Prostate gland (tissue), 2 donors: ENCODE results near the gene TYMS. TPM values are rescaled to one million over a fixed set of nuclear protein-coding genes. Genes with fewer than 3 reads are reported as not detected.

Source experiments
- DNase-seq: peaks from one replicate; pipeline ENCODE4 v3.0.0-alpha.2; 2019; ENCODE audit warnings: low spot score
- H3K27ac ChIP-seq, 2 donors: fragments of 200-600 bp; sonication (generic); 2 replicates each; pipeline ENCODE4 v1.5.1; 2017 to 2019
- H3K27me3 ChIP-seq: fragments of 200-600 bp; sonication (generic); replicated peaks from 2 replicates; pipeline ENCODE4 v1.5.1; 2019; ENCODE audit not compliant: insufficient read depth
- H3K36me3 ChIP-seq, 2 donors: fragments of 200-600 bp; sonication (generic); 1 replicate in 1 of 2; 2 replicates in 1 of 2; pipeline versions ENCODE4 v1.5.1 to v1.8.1; 2017 to 2019
- H3K4me1 ChIP-seq: fragments of 200-600 bp; sonication (generic); replicated peaks from 2 replicates; pipeline ENCODE4 v1.5.1; 2019
- H3K4me3 ChIP-seq, 2 donors: fragments of 200-600 bp; sonication (generic); 2 replicates each; pipeline ENCODE4 v1.5.1; 2017 to 2019
- H3K9me3 ChIP-seq: fragments of 200-600 bp; sonication (generic); 2 replicates; pipeline ENCODE4 v1.5.1; 2017
- POLR2A ChIP-seq: fragments of 450-650 bp; IDR thresholded peaks from one replicate; pipeline ENCODE4 v1.6.1; 2016; ENCODE audit warnings: antibody characterized with exemption, mild to moderate bottlenecking
- POLR2AphosphoS5 ChIP-seq: sonication (generic); formaldehyde crosslinking; IDR thresholded peaks from one replicate; pipeline ENCODE4 v1.6.1; 2017; ENCODE audit warnings: antibody characterized with exemption
- WGBS: methylation state at CpG from one replicate; pipeline ENCODE4 v1.1.5; 2018; 5-methylcytosine and 5-hydroxymethylcytosine counted together
- intact Hi-C: fragments of 100-400 bp; cut with DNase I; formaldehyde crosslinking; loops from one replicate; pipeline ENCODE4 v1.14.2; 2022
- total RNA-seq, 2 donors: library from RNA; depleted of rRNA; stranded (reverse); fragments of >200 nt; gene quantifications; one replicate each; pipeline ENCODE4 v1.1.0, GENCODE V29; 2016
- TF ChIP-seq, protein P1 (sequence below), 4 experiments: fragments of 200-600 bp in 2 of 4; fragments of 450-650 bp in 2 of 4; sonication (generic) in 2 of 4; IDR thresholded peaks; 1 replicate in 3 of 4; 2 replicates in 1 of 4; pipeline ENCODE4 v1.5.1; 2016 to 2019; ENCODE audit warnings: antibody characterized with exemption in 4 of 4, mild to moderate bottlenecking in 2 of 4, moderate library complexity in 2 of 4

The TYMS gene
- total RNA-seq, 2 donors from 2014 or later: 8.2 to 9.6 TPM

DNA sequence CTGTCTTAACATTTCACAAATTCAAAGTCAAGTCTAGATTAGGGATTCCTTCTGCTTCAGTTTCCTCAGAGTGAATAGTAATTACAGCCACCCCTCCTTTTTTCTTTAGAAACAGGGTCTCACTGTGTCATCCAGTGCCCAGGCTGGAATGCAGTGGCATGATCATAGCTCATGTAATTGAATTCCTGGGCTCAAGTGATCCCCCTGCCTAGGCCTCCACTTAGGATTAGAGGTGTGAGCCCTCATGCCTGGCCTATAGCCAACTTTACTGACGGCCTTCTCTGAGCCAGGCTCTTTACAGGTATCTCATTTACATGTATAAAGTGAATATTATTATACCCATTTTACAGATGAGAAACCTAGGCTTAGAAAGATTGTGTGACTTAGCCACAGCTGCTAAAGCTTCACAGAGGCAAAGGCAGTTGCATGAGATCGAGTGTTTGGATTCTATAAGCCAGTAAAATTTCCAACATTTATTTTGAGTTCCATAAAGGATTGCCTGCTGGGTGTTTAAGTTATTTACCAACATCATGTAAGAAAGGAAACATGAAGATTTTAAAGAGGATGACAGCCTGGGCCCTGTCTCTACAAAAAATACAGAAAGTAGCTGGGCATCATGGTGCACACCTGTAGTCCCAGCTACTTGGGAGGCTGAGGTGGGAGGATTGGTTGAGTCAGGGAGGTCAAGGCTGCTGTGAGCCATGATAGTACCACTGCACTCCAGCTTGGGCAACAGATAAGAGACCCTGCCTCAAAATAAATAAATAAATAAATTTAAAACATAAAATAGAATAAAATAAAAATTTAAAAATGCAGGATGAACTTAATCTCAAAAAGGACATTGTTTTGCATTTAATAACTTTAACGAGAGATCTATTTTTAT, 53.2 kb downstream of the TYMS start:
- Histone ChIP-seq H3K27me3 (no peaks in the 10 kb centered on the region), H3K4me1 (peaks cover 3% of the 10 kb centered on the region), H3K27ac (peak overlapping the region in 1 of 2 donors; percentile 83), H3K4me3 (peak overlapping the region; percentile 49 to 64), H3K9me3 (no peaks in the 10 kb centered on the region), H3K36me3 (no peaks in the 10 kb centered on the region)
- DNase-seq: no peak
- intact Hi-C loops: loop anchor here (5.0 kb wide), 1 partner anchor 53 kb away; the partner anchor contains the start of gene TYMS
- 66% methylated on average over 3 of the region's 3 CpGs for WGBS
- TF ChIP-seq POLR2AphosphoS5 (no peak), POLR2A (no peak)
- TF ChIP-seq, protein P1, sequence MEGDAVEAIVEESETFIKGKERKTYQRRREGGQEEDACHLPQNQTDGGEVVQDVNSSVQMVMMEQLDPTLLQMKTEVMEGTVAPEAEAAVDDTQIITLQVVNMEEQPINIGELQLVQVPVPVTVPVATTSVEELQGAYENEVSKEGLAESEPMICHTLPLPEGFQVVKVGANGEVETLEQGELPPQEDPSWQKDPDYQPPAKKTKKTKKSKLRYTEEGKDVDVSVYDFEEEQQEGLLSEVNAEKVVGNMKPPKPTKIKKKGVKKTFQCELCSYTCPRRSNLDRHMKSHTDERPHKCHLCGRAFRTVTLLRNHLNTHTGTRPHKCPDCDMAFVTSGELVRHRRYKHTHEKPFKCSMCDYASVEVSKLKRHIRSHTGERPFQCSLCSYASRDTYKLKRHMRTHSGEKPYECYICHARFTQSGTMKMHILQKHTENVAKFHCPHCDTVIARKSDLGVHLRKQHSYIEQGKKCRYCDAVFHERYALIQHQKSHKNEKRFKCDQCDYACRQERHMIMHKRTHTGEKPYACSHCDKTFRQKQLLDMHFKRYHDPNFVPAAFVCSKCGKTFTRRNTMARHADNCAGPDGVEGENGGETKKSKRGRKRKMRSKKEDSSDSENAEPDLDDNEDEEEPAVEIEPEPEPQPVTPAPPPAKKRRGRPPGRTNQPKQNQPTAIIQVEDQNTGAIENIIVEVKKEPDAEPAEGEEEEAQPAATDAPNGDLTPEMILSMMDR (IDR thresholded peaks at IDR 0.05): no peak

DNA sequence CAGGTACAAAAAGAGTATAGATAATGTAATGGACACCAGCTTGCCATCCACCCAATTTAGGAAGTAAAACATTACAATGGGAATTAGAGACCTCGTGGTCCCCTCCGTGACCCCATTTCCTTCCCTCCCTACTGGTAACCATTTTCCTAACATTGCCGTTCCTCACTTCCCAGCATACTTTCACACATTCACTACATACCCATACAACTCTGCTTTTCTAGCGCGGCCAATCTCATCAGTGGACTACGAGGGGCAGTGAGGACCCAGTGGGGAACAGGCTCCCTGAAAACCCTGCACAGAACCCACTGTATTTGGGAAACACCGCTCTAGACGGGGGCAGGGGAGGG, 53.8 kb downstream of the TYMS start:
- DNase-seq: no peak
- Histone ChIP-seq H3K4me3 (peak overlapping the region; percentile 49 to 64), H3K4me1 (peaks cover 3% of the 10 kb centered on the region), H3K36me3 (no peaks in the 10 kb centered on the region), H3K27ac (peak overlapping the region; percentile 71 to 83), H3K27me3 (no peaks in the 10 kb centered on the region), H3K9me3 (no peaks in the 10 kb centered on the region)
- TF ChIP-seq POLR2A (no peak), POLR2AphosphoS5 (no peak)
- TF ChIP-seq, protein P1 (IDR thresholded peaks at IDR 0.05): no peak
- WGBS: 10% methylated on average over 8 of the region's 8 CpGs
- intact Hi-C loops: loop anchor here (5.0 kb wide), 1 partner anchor 54 kb away; the partner anchor contains the start of gene TYMS

DNA sequence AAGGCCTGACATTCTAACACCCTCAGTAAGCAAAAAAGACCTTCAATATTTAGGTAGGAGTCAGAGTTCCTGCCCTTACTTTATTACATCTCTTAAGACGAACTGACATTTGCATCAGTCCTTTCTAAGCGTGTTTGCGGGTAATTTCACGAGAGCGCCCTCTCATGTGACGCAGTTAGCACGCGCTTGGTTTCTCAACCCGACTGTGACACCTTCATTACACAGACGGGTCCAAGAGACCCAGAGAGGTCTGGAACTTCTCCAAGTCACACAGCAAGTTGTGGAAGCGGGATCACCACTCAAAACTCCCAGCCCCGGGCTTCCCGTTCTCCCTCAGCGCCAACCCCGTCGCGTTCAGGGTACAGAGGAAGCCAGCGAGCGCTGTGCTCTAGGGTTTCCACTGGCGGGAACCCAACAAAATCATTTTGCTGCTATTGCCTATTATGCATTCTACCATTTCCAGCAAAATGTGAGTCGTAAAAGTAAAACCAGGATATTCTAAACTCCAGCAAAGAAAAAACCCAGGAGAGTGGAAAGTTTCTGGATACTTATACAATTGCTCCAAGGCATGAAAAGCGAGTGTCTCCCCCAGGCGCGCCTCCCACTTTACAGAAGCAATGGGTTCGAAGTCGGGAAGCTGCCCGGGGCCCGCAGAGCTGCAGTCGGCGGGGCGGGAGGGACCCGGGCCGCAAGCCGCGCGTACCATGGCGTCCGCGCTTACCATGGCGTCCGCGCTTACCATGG, 54.4 kb downstream of the TYMS start:
- Histone ChIP-seq H3K4me1 (peaks cover 3% of the 10 kb centered on the region), H3K36me3 (no peaks in the 10 kb centered on the region), H3K27ac (peak overlapping the region; percentile 71 to 83), H3K4me3 (peak overlapping the region; percentile 49 to 64), H3K27me3 (no peaks in the 10 kb centered on the region), H3K9me3 (no peaks in the 10 kb centered on the region)
- TF ChIP-seq POLR2A: no peak
- TF ChIP-seq POLR2AphosphoS5: peak; percentile 76
- TF ChIP-seq, protein P1 (IDR thresholded peaks at IDR 0.05): no peak
- intact Hi-C loops: loop anchor here (5.0 kb wide), 1 partner anchor 55 kb away; the partner anchor contains the start of gene TYMS
- WGBS: under 1% methylated on average over 41 of the region's 42 CpGs
- peak; percentile 71 for DNase-seq

DNA sequence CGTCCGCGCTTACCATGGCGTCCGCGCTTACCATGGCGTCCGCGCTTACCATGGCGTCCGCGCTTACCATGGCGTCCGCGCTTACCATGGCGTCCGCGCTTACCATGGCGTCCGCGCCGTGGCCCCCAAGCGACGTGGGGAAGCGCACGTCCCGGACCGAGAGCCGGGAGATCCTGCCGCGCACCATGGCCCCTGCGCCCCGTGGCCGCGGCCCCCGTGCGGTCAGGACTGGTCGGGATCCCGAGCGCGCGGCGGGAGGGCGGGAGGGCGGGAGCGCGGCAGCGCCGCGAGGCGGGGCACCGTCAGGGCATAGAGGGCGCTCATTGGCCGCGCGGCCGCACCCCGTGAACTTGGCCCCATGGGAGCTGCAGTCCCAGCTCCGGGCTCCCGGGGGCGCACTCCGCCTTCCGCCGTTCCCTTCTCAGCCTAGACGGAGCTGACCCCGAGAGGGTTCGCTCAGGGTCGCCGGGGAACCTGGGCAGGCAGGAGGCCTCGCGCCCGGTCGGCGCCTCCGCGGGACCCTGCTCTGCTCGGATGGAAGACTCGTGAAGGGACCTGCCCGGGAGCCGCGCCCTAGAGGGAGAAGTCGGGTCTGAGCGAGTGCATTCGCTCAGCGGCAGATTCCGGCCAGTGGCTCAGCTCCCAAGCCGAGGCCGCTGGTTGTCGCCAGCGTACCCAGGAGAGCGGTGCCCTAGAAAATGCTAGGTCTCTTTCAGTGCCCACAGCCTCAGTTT, 55.1 kb downstream of the TYMS start, which contains the start of gene ENOSF1:
Gene ENOSF1, minus strand, starts transcription at position 230 of the 734 bp plus-strand sequence. Its CDS starts 43 bp downstream, at position 187.
- TF ChIP-seq POLR2AphosphoS5: peak; percentile 33
- TF ChIP-seq, protein P1 (IDR thresholded peaks at IDR 0.05): peak; percentile 61 to 86 (median 78)
- TF ChIP-seq POLR2A: peak; percentile 32
- Histone ChIP-seq H3K4me3 (peak within 1 kb of the TSS; percentile 49 to 64), H3K9me3 (no peaks in the 10 kb centered on the region), H3K4me1 (peaks cover 3% of the 10 kb centered on the region), H3K27ac (peak within 1 kb of the TSS; percentile 71 to 83), H3K27me3 (no peaks in the 10 kb centered on the region), H3K36me3 (no peaks in the 10 kb centered on the region)
- peak; percentile 86 for DNase-seq
- 7% methylated on average over 62 of the region's 91 CpGs for WGBS
- intact Hi-C loops: loop anchor here (5.0 kb wide), 1 partner anchor 55 kb away; the partner anchor contains the start of gene TYMS
